HG03342 (cell line): ENCODE measurements around the gene HGD.
"Not testable (repeated sequence)": the region's sequence is repeated elsewhere in the genome, so short reads cannot be mapped to it uniquely, and the experiment has no call there.

Source experiments
- ATAC-seq: cut with Tn5 transposase; IDR thresholded peaks from one replicate; pipeline ENCODE4 v1.9.1; 2021; ENCODE audit warnings: mild to moderate bottlenecking, moderate library complexity; ENCODE audit not compliant: unreplicated experiment

Gene HGD, protein sequence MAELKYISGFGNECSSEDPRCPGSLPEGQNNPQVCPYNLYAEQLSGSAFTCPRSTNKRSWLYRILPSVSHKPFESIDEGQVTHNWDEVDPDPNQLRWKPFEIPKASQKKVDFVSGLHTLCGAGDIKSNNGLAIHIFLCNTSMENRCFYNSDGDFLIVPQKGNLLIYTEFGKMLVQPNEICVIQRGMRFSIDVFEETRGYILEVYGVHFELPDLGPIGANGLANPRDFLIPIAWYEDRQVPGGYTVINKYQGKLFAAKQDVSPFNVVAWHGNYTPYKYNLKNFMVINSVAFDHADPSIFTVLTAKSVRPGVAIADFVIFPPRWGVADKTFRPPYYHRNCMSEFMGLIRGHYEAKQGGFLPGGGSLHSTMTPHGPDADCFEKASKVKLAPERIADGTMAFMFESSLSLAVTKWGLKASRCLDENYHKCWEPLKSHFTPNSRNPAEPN

DNA sequence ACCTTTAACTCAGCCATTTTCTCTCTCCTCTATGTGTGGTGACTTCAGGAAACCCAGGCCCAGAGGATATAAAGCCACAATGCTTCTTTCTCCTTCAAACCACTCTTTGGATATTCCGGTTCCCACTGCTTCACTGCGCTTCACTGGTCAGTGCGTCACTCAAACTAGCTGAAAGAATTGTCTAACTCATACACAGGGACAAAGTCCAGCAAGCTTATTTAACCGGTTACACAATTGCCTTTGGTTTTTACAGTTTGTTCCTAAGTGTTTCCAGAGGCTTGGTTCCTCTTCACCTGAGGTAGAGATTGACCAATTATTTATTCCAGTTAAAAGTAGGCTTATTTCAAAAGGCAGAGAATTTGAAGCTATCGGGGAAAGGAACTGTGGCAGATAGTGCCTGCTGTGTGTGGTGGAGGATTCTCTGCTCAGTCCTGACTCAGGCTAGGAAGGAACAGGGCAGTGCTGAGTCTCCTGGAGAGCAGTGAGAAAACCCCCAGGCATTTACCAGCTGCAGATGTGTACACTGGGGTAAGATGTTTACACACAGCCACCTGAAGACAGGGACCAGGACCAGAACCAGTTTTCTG is at the start of gene HGD:
Gene HGD, minus strand, starts transcription at position 145 of the 587 bp plus-strand sequence. Its CDS starts 128 bp downstream, at position 17.
- no peak for ATAC-seq

DNA sequence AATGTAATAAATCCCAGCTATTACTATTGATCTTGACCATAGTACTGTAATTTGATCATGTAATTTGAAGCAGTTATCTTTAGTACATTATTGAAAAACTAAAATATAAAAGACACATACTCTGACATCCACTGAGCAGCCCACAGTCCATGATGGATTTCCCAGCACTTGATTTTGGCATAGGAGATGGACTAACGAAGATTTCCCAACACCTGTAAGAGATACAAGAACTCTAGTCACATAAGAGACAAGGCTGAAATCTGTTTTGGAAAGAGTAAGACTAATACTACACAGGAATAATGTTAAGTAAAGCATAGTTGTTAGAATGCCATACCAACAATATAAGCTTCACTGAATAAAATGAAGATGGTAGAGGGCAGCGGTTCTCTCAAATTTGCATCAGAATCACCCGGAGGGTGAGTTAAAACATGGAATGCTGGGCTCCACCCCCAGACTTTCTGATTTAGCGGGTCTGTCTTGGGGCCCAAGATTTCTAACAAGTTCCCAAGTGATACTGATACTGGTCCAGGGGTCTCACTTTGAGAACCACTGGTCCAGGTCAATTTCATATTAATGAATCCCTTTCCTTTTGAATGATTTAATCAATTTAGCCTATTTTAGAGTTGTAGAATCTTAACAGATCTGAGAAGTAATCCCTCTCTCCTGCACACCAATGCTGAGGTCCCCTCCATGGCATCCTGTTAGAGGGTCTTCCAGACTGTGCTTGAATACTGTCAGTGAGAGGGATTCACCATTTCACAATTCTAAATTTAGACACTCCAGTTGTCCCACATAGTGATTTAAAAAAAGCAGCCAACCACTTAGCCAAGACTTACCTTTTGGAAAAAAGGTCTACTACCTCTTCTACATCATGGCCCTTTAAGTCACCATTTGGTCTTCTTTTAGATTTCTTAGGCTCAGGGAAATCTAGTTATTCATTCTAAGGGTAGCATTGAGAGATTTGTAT is 48.8 kb upstream of the HGD start:
- no peak for ATAC-seq

GRCh38 chr3:120726791-120727190 is 44.8 kb upstream of the HGD start:
- no peak for ATAC-seq

DNA sequence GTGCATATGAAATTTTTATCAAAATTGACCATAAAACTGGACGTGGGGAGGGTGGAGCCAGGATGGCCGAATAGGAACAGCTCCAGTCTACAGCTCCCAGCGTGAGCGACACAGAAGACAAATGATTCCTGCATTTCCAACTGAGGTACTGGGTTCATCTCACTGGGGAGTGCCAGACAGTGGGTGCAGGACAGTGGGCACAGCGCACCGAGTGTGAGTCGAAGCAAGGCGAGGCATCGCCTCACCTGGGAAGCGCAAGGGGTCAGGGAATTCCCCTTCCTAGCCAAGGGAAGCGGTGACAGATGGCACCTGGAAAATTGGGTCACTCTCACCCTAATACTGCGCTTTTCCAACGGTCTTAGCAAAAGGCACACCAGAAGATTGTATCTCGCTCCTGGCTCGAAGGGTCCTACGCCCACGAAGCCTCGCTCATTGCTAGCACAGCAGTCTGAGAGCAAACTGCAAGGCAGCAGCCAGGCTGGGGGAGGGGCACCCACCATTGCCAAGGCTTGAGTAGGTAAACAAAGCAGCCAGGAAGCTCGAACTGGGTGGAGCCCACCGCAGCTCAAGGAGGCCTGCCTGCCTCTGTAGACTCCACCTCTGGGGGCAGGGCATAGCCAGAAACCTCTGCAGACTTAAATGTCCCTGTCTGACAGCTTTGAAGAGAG is 37.3 kb upstream of the HGD start:
- not testable (repeated sequence) for ATAC-seq

- no peak for ATAC-seq
Observed at GRCh38 chr3:120713262-120713661, 31.2 kb upstream of the HGD start.

- no peak for ATAC-seq
Observed at GRCh38 chr3:120710369-120710768, 28.3 kb upstream of the HGD start.

- ATAC-seq: peak; percentile 74
Observed at GRCh38 chr3:120708408-120708807, 26.4 kb upstream of the HGD start.

- ATAC-seq: no peak
Observed at GRCh38 chr3:120706950-120707349, 24.9 kb upstream of the HGD start.

DNA sequence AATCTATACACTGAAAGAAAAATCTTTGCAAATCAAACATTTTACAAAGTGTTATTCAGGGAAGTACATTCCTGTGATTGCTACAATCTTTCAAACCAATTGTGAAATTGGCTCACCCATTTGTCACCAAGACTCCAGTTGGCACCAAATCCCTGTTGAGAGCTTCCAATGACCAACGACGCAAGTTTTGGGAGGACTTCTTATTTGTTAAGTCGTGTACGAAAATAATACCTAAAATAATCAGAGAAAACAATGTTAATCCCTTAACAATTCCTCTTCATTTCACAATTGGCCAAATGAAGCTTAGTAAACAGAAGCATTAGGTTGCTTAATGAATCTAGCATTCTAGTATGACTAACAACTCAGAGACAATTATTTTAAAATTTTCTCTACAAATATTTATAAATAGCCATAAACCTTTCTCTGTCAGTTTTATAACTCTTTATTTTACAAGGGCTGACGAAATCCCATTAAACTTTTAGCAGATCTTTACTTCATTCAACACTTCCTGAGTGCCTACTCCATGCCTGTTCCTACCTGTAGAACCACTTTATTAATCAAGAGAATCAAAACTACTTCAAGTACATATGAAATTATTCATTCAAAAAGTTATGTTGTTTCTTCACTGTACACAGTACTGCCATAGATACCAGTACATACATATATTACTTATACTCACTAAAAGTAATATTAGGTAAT is 24.0 kb upstream of the HGD start:
- ATAC-seq: no peak

- ATAC-seq: no peak
Observed at GRCh38 chr3:120699333-120699732, 17.3 kb upstream of the HGD start.

GRCh38 chr3:120693439-120694171 is 11.6 kb upstream of the HGD start:
- no peak for ATAC-seq

- no peak for ATAC-seq
Observed at GRCh38 chr3:120689395-120689794, 7.4 kb upstream of the HGD start.

- peak; percentile 99 for ATAC-seq
Observed at GRCh38 chr3:120688121-120688520, 6.1 kb upstream of the HGD start.

GRCh38 chr3:120685411-120685810 is 3.4 kb upstream of the HGD start:
- no peak for ATAC-seq

- no peak for ATAC-seq
Observed at GRCh38 chr3:120684896-120685295, 2.9 kb upstream of the HGD start.

GRCh38 chr3:120683671-120684301 is 1.7 kb upstream of the HGD start:
- ATAC-seq: no peak

GRCh38 chr3:120683213-120683612 is 1.2 kb upstream of the HGD start:
- ATAC-seq: no peak

- no peak for ATAC-seq
Observed at GRCh38 chr3:120681506-120682038, 467 bp downstream of the HGD start.

DNA sequence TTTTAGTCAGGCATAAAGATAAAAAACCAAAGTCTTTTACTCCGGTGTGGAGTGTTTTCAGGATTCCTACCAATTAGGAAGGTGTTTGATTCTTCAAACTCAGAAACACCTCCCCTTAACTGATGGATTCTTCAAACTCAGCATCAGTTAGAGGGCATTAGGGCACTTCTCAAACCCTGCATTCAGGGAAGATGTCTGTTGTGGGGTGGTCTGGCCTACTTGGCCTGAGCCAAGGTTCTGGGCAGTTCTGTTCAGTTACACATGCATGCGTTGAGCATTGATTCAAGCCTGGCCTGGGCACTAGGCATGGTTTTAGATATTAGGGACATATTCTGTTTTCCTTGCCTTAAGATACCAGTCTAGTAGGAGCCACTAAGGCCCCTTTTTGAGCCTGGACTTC is 1.0 kb downstream of the HGD start:
- no peak for ATAC-seq
